Endothelial cell of umbilical vein (primary cell): ENCODE results near the gene GRM2. TPM values are rescaled to one million over a fixed set of nuclear protein-coding genes. Genes with fewer than 3 reads are reported as not detected.

ENCODE experiments used
- BruUV-seq: library from RNA; stranded (reverse); fragments of 400-500 nt; replicated peaks from 2 replicates; lab custom pipeline; 2021; lab: Mats Ljungman, UMichigan
- CTCF ChIA-PET: fragments of 300-600, 350-600 bp; sonication (Branson Sonifier 250); formaldehyde crosslinking; loops from one replicate; lab custom pipeline; 2021; ENCODE audit warnings: antibody characterized with exemption, inconsistent platforms; lab: Charles Lee
- POLR2A ChIA-PET: fragments of 300-600, 350-600 bp; sonication (Branson Sonifier 250); formaldehyde crosslinking; loops from one replicate; lab custom pipeline; 2021; ENCODE audit warnings: antibody characterized with exemption, inconsistent platforms; lab: Charles Lee
- DNase-seq: peaks from one replicate; pipeline ENCODE4 v3.0.0-alpha.2; 2011; ENCODE audit warnings: low read depth, low spot score
- FAIRE-seq: peaks from 2 replicates; lab custom pipeline; 2011; peaks lifted over from hg19 to GRCh38; lab: Jason Lieb, UNC
- H2AFZ ChIP-seq: 2 replicates; pipeline ENCODE4 v1.6.0; 2012; ENCODE audit warnings: low read depth, low read length, control low read depth, inconsistent platforms
- H3K27ac ChIP-seq: 2 replicates; pipeline ENCODE4 v1.5.1; 2011; ENCODE audit warnings: low read depth, mild to moderate bottlenecking, control low read depth, low read length, moderate library complexity; ENCODE audit not compliant: insufficient read depth
- H3K27me3 ChIP-seq, 2 experiments: 2 replicates each; pipeline versions ENCODE4 v1.6.0 to v1.6.1; 2011; ENCODE audit warnings: low read length in 2 of 2, mixed read lengths in 1 of 2; ENCODE audit not compliant: control insufficient read depth in 2 of 2, insufficient read depth in 2 of 2
- H3K36me3 ChIP-seq, 2 experiments: 2 replicates in 1 of 2; 3 replicates in 1 of 2; pipeline ENCODE4 v1.5.1; 2011; ENCODE audit warnings: low read length in 2 of 2, mild to moderate bottlenecking in 1 of 2, moderate library complexity in 1 of 2; ENCODE audit not compliant: control insufficient read depth in 2 of 2, insufficient read depth in 2 of 2; ENCODE audit errors: extremely low read depth in 1 of 2
- H3K4me1 ChIP-seq: 3 replicates; pipeline ENCODE4 v1.5.1; 2011; ENCODE audit warnings: mild to moderate bottlenecking, low read length; ENCODE audit not compliant: control insufficient read depth, insufficient read depth; ENCODE audit errors: extremely low read depth
- H3K4me2 ChIP-seq: 2 replicates; pipeline ENCODE4 v1.6.1; 2011; ENCODE audit warnings: low read length, control low read depth, mixed read lengths; ENCODE audit not compliant: insufficient read depth
- H3K4me3 ChIP-seq, 3 experiments: fragments of 200-600 bp in 1 of 3; sonication (generic), shearing (Covaris generic) in 1 of 3; replicated peaks in 1 of 3; 2 replicates each; pipeline ENCODE4 v1.5.1; 2011 to 2016; ENCODE audit warnings: control low read depth in 3 of 3, low read length in 3 of 3, mild to moderate bottlenecking in 2 of 3, inconsistent platforms in 1 of 3, low read depth in 1 of 3, moderate library complexity in 1 of 3; ENCODE audit not compliant: insufficient read depth in 1 of 3
- H3K79me2 ChIP-seq: 2 replicates; pipeline ENCODE4 v1.6.0; 2012; ENCODE audit warnings: low read length, inconsistent platforms; ENCODE audit not compliant: control insufficient read depth, insufficient read depth
- H3K9ac ChIP-seq: replicated peaks from 2 replicates; pipeline ENCODE3; 2011; ENCODE audit warnings: low read length, control low read depth; ENCODE audit not compliant: insufficient read depth; ENCODE audit errors: extremely low read depth
- H3K9me1 ChIP-seq: replicated peaks from 3 replicates; pipeline ENCODE4 v1.6.0; 2011; ENCODE audit warnings: mild to moderate bottlenecking, low read length; ENCODE audit not compliant: control insufficient read depth, insufficient read depth; ENCODE audit errors: extremely low read depth
- H3K9me3 ChIP-seq: replicated peaks from 2 replicates; pipeline ENCODE4 v1.5.1; 2012; ENCODE audit warnings: low read length, inconsistent platforms; ENCODE audit not compliant: control insufficient read depth, insufficient read depth
- H4K20me1 ChIP-seq: replicated peaks from 2 replicates; pipeline ENCODE3; 2011; ENCODE audit warnings: mild to moderate bottlenecking, low read length; ENCODE audit not compliant: control insufficient read depth, insufficient read depth; ENCODE audit errors: extremely low read depth
- CTCF ChIP-seq, 2 donors: IDR thresholded peaks; 1 replicate in 1 of 2; 2 replicates in 1 of 2; pipeline ENCODE4 v1.5.1; 2011; ENCODE audit warnings: low read length in 2 of 2, mild to moderate bottlenecking in 2 of 2, moderate library complexity in 2 of 2, control low read depth in 1 of 2, inconsistent platforms in 1 of 2, low read depth in 1 of 2; ENCODE audit not compliant: insufficient read depth in 1 of 2; ENCODE audit errors: extremely low read depth in 1 of 2
- EZH2 ChIP-seq: IDR thresholded peaks from 2 replicates; pipeline ENCODE4 v1.6.1; 2012; ENCODE audit warnings: borderline replicate concordance, low read depth, mild to moderate bottlenecking, moderate library complexity, low read length, inconsistent platforms; ENCODE audit not compliant: severe bottlenecking
- FOS ChIP-seq: IDR thresholded peaks from 2 replicates; pipeline ENCODE4 v1.6.1; 2011; ENCODE audit warnings: mild to moderate bottlenecking, low read length, moderate library complexity, borderline replicate concordance; ENCODE audit not compliant: insufficient read depth
- GATA2 ChIP-seq: IDR thresholded peaks from 2 replicates; pipeline ENCODE4 v1.7.0; 2011; ENCODE audit warnings: low read depth, mild to moderate bottlenecking, moderate library complexity, mixed read lengths, low read length; ENCODE audit not compliant: insufficient read length, insufficient read depth
- JUN ChIP-seq: IDR thresholded peaks from 2 replicates; pipeline ENCODE4 v1.6.1; 2011; ENCODE audit warnings: borderline replicate concordance, low read depth; ENCODE audit not compliant: insufficient read length, insufficient read depth
- MAX ChIP-seq: IDR thresholded peaks from 2 replicates; pipeline ENCODE4 v1.6.1; 2011; ENCODE audit not compliant: insufficient read depth, insufficient read length
- MYC ChIP-seq: IDR thresholded peaks from one replicate; pipeline ENCODE4 v1.6.1; 2011; ENCODE audit warnings: mild to moderate bottlenecking, low read depth, low read length
- POLR2A ChIP-seq: IDR thresholded peaks from 2 replicates; pipeline ENCODE4 v1.6.1; 2012; ENCODE audit warnings: low read depth, mild to moderate bottlenecking, control low read depth, low read length
- POLR2AphosphoS5 ChIP-seq: IDR thresholded peaks from 2 replicates; pipeline ENCODE4 v1.6.1; 2012; ENCODE audit warnings: low read depth, mild to moderate bottlenecking, control low read depth, low read length, moderate library complexity; ENCODE audit not compliant: insufficient read depth
- dilution Hi-C: fragments of 300-500 bp; cut with MboI; formaldehyde crosslinking; loops from one replicate; pipeline ENCODE4 v1.15.0; 2019; ENCODE audit warnings: low sequenced_read_pairs; ENCODE audit not compliant: extremely low pct_ligation_motif_present
- intact Hi-C: fragments of 100-400 bp; cut with micrococcal nuclease; formaldehyde crosslinking; loops from one replicate; pipeline ENCODE4 v1.10.0; 2022
- polyA plus RNA-seq, 4 experiments: library from polyadenylated mRNA; depleted of rRNA in 3 of 4; stranded (reverse) in 3 of 4; unstranded in 1 of 4; fragments of >200 nt; gene quantifications; 2 replicates each; pipeline versions ENCODE4 v1.2.1 to v1.2.3, GENCODE V29; 2011 to 2012; ENCODE audit warnings: missing spikeins in 1 of 4
- total RNA-seq: library from RNA; stranded (reverse); gene quantifications from 2 replicates; pipeline ENCODE4 v1.2.3, GENCODE V29; 2021

GRM2 gene
- total and polyA plus RNA-seq, 2 donors (not counting 3 experiments of a cell fraction or from before 2014, with no cell fraction given): 0.10 to 0.51 TPM

GRCh38 chr3:51686512-51687215 is 20.2 kb upstream of the GRM2 start:
- peaks cover 2 to 7% of the 10 kb centered on the region in 2 experiments for H3K36me3 ChIP-seq
- FAIRE-seq (no peak), DNase-seq (no peak)
- H3K27me3 ChIP-seq: no peaks in the 10 kb centered on the region
- CTCF ChIA-PET: interaction anchor here (1.2 to 1.9 kb wide), 3 partner anchors 14 to 185 kb away, joined by 3 to 8 read pairs (median 4); no protein-coding TSS in a partner anchor
- H3K4me2 ChIP-seq: no peak overlapping the region
- dilution Hi-C loops (no loop called here), intact Hi-C loops (no loop called here)
- TF ChIP-seq CTCF (IDR thresholded peaks at IDR 0.05; ENCODE audit: extremely low read depth in 1 of 2, insufficient read depth in 1 of 2, low read depth in 1 of 2, low read length in 2 of 2) (no peak), POLR2AphosphoS5 (no peak), GATA2 (no peak), EZH2 (no peak), MYC (no peak), MAX (no peak), JUN (no peak), FOS (no peak), POLR2A (no peak)
- H3K79me2 ChIP-seq: no peaks in the 10 kb centered on the region
- POLR2A ChIA-PET: no interaction called here
- no peak overlapping the region for H3K9ac ChIP-seq
- H3K9me1 ChIP-seq: no peaks in the 10 kb centered on the region
- no peak overlapping the region for H3K27ac ChIP-seq
- no peaks in the 10 kb centered on the region for H4K20me1 ChIP-seq
- no TSS peak for BruUV-seq
- no peak overlapping the region for H3K4me3 ChIP-seq
- no peak overlapping the region for H2AFZ ChIP-seq
- H3K4me1 ChIP-seq: peaks cover 11% of the 10 kb centered on the region
- H3K9me3 ChIP-seq: no peaks in the 10 kb centered on the region
